IPS DF 19.7 (cell line): ENCODE measurements around the gene FAM151B.

Experiments used
- DNase-seq: peaks from one replicate; pipeline ENCODE4 v3.0.0-alpha.2; 2013; ENCODE audit warnings: low read depth, low spot score

Gene FAM151B

DNA sequence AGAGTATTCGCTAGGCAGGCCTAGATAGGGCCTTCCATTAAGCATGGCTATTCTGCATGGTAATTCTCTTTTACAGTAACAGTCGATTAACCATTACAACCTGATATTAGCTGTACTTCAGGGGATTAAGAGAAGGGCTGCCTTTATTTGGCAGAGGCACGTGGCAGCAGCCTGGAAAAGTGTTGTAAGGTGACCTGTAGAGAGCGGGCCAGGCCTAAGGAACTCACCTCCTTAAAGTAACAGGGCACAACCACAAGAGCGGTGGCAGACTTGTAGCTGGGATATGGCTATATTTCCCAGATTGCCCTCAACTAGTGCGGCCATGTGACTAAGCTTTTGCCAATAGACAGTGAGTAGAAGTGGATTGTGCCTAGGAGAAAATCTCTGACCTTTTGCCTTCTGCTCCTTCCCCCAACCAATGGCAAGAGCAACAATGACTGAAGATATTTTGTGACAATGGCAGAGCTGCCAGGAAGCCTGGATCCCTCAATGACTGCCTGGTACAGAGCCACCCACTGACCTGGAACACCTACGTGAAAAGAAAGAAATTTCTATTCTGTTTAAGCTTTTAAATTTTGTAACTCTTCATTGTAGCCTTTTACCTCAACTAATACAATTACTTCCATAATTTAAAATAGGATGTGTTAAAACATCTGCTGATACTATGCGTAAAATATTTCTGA, 101.1 kb downstream of the FAM151B start:
- no peak for DNase-seq

DNA sequence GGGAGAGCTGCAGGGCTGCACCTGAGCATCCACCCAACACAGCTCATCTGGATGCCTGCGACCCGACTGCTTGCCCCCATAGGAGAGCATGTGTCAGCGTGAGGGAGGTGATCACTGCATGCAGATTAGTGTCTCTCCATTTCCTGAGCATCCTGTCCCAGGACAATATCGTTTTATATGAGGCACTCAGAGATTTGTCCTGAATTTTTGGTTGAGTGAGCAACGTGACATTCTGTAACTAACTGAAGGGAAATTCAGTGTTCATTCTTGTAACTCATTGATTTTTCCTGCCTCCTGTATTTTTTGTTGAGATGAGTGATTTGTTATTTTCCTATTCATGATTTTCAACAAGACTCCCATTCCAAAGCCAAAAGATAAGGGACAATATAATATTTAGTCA, 102.9 kb downstream of the FAM151B start:
- DNase-seq: no peak

DNA sequence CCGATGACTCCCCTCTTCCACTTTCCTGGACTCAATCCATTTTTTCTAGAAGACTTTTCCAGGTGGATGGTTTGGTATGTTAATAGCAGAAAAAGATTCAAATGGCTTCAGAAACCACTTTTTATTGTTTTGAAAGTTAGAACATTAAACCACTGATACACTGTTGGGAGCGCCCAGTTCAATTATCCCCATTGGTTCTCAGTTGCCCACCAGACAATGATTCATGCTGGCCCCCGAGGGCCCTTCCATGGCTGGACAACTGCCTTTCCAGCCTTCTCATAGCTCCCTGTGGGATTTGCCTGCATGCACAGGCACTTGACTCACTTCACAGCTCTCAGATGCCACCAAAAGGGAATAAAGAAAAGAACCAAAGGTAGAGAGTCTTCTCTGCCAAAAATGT, 103.5 kb downstream of the FAM151B start:
- no peak for DNase-seq

DNA sequence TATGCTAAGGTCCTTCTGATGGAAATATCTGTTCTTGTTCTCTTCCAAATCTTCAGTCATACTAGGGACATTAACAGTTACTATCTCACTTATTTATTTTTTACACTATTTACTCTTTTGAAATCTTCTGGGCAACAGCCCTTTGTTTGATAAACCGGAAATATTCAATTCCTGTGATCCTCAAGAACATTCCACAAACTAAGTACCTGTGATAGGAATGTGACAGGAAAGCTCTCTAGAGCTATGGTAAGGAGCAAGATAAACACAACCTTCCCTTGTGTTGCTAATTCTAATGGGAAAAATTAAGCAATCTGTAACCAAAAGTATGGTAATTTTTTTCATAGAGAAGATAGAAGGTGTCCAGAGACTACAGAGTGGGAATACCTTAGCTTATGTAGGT, 104.2 kb downstream of the FAM151B start:
- DNase-seq: no peak
